Neural cell (in vitro differentiated cells): Measurements from ENCODE around the gene TLE2. TPM values are rescaled to one million over a fixed set of nuclear protein-coding genes. Genes with fewer than 3 reads are reported as not detected.

ENCODE experiments used
- H2AFZ ChIP-seq: fragments of 200-600, 300-800 bp; sonication (generic), shearing (Covaris generic); 2 replicates; pipeline ENCODE4 v1.6.0; 2014; ENCODE audit warnings: low read depth, mild to moderate bottlenecking, antibody characterized with exemption, low read length, moderate library complexity
- H3F3A ChIP-seq: fragments of 200-600 bp; shearing (Covaris generic); 2 replicates; pipeline ENCODE4 v1.6.1; 2016; ENCODE audit warnings: mild to moderate bottlenecking, moderate library complexity, mixed read lengths, antibody characterized with exemption, low read length; ENCODE audit not compliant: insufficient read depth, poor library complexity, severe bottlenecking
- H3K27ac ChIP-seq: fragments of 200-600, 300-800 bp; sonication (generic), shearing (Covaris generic); 2 replicates; pipeline ENCODE4 v1.5.1; 2014; ENCODE audit warnings: mild to moderate bottlenecking, low read length, moderate library complexity
- H3K27me3 ChIP-seq: fragments of 300-800, 200-600 bp; sonication (generic), shearing (Covaris generic); 2 replicates; pipeline ENCODE4 v1.6.0; 2014; ENCODE audit warnings: mild to moderate bottlenecking, low read depth, low read length, moderate library complexity; ENCODE audit not compliant: insufficient read depth
- H3K36me3 ChIP-seq: fragments of 300-800, 200-600 bp; sonication (generic), shearing (Covaris generic); 2 replicates; pipeline ENCODE4 v1.5.1; 2014; ENCODE audit warnings: mild to moderate bottlenecking, antibody characterized with exemption, low read length, moderate library complexity; ENCODE audit not compliant: insufficient read depth
- H3K4me2 ChIP-seq: fragments of 300-800, 200-600 bp; sonication (generic), shearing (Covaris generic); 2 replicates; pipeline ENCODE4 v1.6.0; 2014; ENCODE audit warnings: mild to moderate bottlenecking, low read length
- H3K4me3 ChIP-seq: fragments of 300-800, 200-600 bp; sonication (generic), shearing (Covaris generic); 2 replicates; pipeline ENCODE4 v1.5.1; 2014; ENCODE audit warnings: mild to moderate bottlenecking, low read length, moderate library complexity
- H3K79me2 ChIP-seq: fragments of 200-600 bp; shearing (Covaris generic); replicated peaks from 2 replicates; pipeline ENCODE4 v1.6.0; 2014; ENCODE audit warnings: mild to moderate bottlenecking, low read length, moderate library complexity; ENCODE audit not compliant: insufficient read depth
- H3K9ac ChIP-seq: fragments of 300-800, 200-600 bp; sonication (generic), shearing (Covaris generic); 2 replicates; pipeline ENCODE4 v1.6.1; 2016; ENCODE audit warnings: mild to moderate bottlenecking, low read length, mixed read lengths
- H3K9me2 ChIP-seq: fragments of 200-600 bp; shearing (Covaris generic); 2 replicates; pipeline ENCODE4 v1.6.1; 2016; ENCODE audit warnings: mild to moderate bottlenecking, low read length, mixed read lengths; ENCODE audit not compliant: insufficient read depth
- H3K9me3 ChIP-seq: fragments of 200-600, 300-800 bp; sonication (generic), shearing (Covaris generic); 2 replicates; pipeline ENCODE4 v1.6.1; 2016; ENCODE audit warnings: mild to moderate bottlenecking, mixed run types, low read length, moderate library complexity, mixed read lengths
- H4K20me1 ChIP-seq: fragments of 200-600 bp; shearing (Covaris generic); 2 replicates; pipeline ENCODE4 v1.6.1; 2016; ENCODE audit warnings: mild to moderate bottlenecking, mixed run types; ENCODE audit not compliant: insufficient read depth
- CTCF ChIP-seq: fragments of 450-650 bp; IDR thresholded peaks from 2 replicates; pipeline ENCODE4 v1.5.1; 2014; ENCODE audit warnings: antibody characterized with exemption, mild to moderate bottlenecking, moderate library complexity; ENCODE audit not compliant: poor library complexity, severe bottlenecking
- EP300 ChIP-seq: fragments of 450-650 bp; conservative IDR thresholded peaks from 2 replicates; pipeline ENCODE4 v1.6.1; 2014; ENCODE audit warnings: antibody characterized with exemption, mild to moderate bottlenecking, moderate library complexity; ENCODE audit not compliant: poor library complexity, severe bottlenecking
- EZH2 ChIP-seq: fragments of 200-600, 300-800 bp; shearing (Covaris generic), sonication (generic); IDR thresholded peaks from 2 replicates; pipeline ENCODE4 v1.6.1; 2014; ENCODE audit warnings: antibody characterized with exemption, low read length, borderline replicate concordance, mild to moderate bottlenecking; ENCODE audit not compliant: insufficient read depth, poor library complexity, severe bottlenecking
- MXI1 ChIP-seq: fragments of 450-650 bp; conservative IDR thresholded peaks from 2 replicates; pipeline ENCODE4 v1.6.1; 2014; ENCODE audit warnings: antibody characterized with exemption, mild to moderate bottlenecking; ENCODE audit not compliant: poor library complexity, severe bottlenecking
- POLR2AphosphoS5 ChIP-seq: IDR thresholded peaks from 2 replicates; pipeline ENCODE4 v1.6.1; 2012
- RAD21 ChIP-seq: fragments of 450-650 bp; conservative IDR thresholded peaks from 2 replicates; pipeline ENCODE4 v1.6.1; 2014; ENCODE audit warnings: antibody characterized with exemption, mild to moderate bottlenecking, moderate library complexity
- REST ChIP-seq: IDR thresholded peaks from 2 replicates; pipeline ENCODE4 v1.6.1; 2012; ENCODE audit warnings: borderline replicate concordance
- SMC3 ChIP-seq: fragments of 450-650 bp; conservative IDR thresholded peaks from 2 replicates; pipeline ENCODE4 v1.6.1; 2014; ENCODE audit warnings: antibody characterized with exemption, mild to moderate bottlenecking, moderate library complexity; ENCODE audit not compliant: poor library complexity
- TAF1 ChIP-seq: IDR thresholded peaks from 2 replicates; pipeline ENCODE4 v1.6.1; 2012; ENCODE audit warnings: low read depth
- polyA plus RNA-seq: library from polyadenylated mRNA; depleted of rRNA; stranded (reverse); fragments of >200 nt; gene quantifications from 2 replicates; pipeline ENCODE4 v1.2.3, GENCODE V29; 2014

TLE2 gene
- polyA plus RNA-seq, 1 donor from 2014 or later, result 7.0 TPM

DNA sequence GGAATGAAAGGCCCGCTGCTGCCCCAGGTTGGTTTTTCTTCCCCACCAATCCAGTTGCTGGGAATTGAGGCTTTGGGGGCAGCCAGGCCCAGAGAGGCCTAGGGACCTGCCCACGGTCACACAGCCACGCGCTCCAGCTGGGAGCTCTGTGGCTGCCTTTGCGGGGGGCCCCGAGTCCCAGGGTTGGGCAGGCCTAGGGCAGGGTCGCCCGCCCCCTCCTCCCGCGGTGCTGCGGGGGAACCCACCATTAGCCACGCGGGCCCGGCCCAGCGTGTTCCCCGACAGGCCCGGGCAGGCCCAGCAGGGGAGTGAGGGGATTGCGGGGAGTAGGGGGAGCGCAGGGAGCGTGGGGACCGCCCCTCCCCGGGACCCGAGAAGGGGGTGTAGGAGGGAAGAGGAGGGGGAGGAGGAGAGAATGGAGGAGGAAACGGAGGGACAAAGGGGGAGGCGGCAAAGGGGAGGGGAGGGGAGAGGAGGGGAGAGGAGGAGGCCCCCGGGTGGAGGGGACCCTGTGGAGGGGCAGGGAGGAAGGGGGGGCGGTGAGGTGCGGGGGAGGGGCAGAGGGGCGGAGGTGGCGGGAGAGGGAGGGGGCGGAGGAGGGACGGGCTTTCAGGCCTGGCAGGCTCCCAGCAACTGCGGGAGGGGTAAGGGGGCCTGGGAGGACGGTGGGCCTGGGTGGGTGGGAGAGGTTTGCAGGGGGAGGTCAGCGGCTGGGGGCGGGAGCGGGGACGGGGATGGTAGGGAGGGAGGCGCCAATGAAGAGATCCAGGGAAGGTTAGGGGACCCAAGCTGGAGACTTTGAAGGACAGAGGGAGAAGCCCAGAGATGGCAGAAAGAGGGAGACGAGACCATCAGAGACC, 12.9 kb upstream of the TLE2 start:
- Histone ChIP-seq H2AFZ (no peak overlapping the region), H3K9me3 (no peaks in the 10 kb centered on the region), H3K9ac (no peak overlapping the region), H4K20me1 (no peaks in the 10 kb centered on the region), H3K27me3 (peaks cover 64% of the 10 kb centered on the region), H3K27ac (no peak overlapping the region), H3K4me2 (no peak overlapping the region), H3K79me2 (no peaks in the 10 kb centered on the region), H3K36me3 (no peaks in the 10 kb centered on the region), H3F3A (no peaks in the 10 kb centered on the region), H3K9me2 (no peaks in the 10 kb centered on the region), H3K4me3 (no peak overlapping the region)
- TF ChIP-seq MXI1 (no peak), REST (no peak), EP300 (no peak), RAD21 (no peak), SMC3 (no peak), POLR2AphosphoS5 (no peak), TAF1 (no peak), CTCF (no peak), EZH2 (no peak)

DNA sequence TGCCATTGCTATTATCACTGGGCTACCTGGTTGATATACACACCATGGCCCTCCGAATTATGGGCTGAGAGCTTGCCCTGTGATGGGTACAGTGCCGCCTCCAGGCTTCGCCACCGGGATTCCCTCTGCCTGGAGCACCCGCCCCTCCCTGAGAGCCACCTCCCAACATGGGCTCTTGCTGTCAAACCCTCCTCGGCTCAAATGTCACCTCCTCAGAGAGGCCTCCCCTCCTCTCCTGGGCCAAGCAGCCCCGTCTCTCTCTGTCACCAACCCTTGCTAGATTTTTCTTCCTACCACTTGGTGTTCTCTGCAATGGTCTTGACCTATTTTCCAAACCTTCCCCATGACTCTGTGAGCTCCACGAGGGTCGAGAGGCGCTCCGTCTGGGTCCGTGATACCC, 12.2 kb upstream of the TLE2 start:
- Histone ChIP-seq H3K4me3 (no peak overlapping the region), H3K27ac (no peak overlapping the region), H3K9ac (no peak overlapping the region), H3F3A (no peaks in the 10 kb centered on the region), H3K79me2 (no peaks in the 10 kb centered on the region), H3K9me2 (no peaks in the 10 kb centered on the region), H4K20me1 (no peaks in the 10 kb centered on the region), H3K9me3 (no peaks in the 10 kb centered on the region), H2AFZ (no peak overlapping the region), H3K27me3 (peaks cover 65% of the 10 kb centered on the region), H3K4me2 (no peak overlapping the region), H3K36me3 (no peaks in the 10 kb centered on the region)
- no peak for TF ChIP-seq POLR2AphosphoS5
- TF ChIP-seq MXI1, result no peak
- TF ChIP-seq EP300, result no peak
- TF ChIP-seq EZH2, result no peak
- no peak for TF ChIP-seq CTCF
- TF ChIP-seq TAF1, result no peak
- TF ChIP-seq RAD21, result no peak
- no peak for TF ChIP-seq REST
- no peak for TF ChIP-seq SMC3
